ENCODE measurements around the gene TRIM75.

TRIM75 gene

DNA sequence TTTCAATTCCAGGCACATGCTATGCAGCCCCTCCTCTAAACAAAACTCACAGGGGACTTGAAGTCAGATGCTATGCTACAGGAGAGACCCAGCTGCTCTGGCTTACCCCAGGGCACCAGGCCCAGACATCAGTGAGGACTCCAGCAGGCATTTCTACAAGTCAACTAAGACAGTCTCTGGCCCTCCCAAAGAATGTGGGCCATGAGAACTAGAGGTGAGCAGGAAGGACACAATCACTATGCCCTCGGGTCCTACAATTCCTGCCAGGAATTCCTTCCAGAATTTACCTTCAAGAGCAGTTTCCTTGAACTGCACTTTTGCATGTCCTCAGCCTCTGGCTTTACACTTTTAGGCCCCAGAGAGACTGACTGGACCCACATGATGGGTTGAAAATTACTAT lies 41.6 kb downstream of the TRIM75 start:
- no peak for DNase-seq (ENCODE audit: low read depth in 1 of 2, low spot score in 1 of 2)
- Histone ChIP-seq H3K27me3 (ENCODE audit: insufficient read depth, poor library complexity, severe bottlenecking) (no peaks in the 10 kb centered on the region), H3K4me3 (replicated peaks; ENCODE audit: insufficient read depth, low read length) (no peak overlapping the region), H3K27ac (replicated peaks) (no peak overlapping the region)
- TF ChIP-seq, protein P1, sequence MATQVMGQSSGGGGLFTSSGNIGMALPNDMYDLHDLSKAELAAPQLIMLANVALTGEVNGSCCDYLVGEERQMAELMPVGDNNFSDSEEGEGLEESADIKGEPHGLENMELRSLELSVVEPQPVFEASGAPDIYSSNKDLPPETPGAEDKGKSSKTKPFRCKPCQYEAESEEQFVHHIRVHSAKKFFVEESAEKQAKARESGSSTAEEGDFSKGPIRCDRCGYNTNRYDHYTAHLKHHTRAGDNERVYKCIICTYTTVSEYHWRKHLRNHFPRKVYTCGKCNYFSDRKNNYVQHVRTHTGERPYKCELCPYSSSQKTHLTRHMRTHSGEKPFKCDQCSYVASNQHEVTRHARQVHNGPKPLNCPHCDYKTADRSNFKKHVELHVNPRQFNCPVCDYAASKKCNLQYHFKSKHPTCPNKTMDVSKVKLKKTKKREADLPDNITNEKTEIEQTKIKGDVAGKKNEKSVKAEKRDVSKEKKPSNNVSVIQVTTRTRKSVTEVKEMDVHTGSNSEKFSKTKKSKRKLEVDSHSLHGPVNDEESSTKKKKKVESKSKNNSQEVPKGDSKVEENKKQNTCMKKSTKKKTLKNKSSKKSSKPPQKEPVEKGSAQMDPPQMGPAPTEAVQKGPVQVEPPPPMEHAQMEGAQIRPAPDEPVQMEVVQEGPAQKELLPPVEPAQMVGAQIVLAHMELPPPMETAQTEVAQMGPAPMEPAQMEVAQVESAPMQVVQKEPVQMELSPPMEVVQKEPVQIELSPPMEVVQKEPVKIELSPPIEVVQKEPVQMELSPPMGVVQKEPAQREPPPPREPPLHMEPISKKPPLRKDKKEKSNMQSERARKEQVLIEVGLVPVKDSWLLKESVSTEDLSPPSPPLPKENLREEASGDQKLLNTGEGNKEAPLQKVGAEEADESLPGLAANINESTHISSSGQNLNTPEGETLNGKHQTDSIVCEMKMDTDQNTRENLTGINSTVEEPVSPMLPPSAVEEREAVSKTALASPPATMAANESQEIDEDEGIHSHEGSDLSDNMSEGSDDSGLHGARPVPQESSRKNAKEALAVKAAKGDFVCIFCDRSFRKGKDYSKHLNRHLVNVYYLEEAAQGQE (IDR thresholded peaks at IDR 0.05; ENCODE audit: insufficient replicate concordance, low read depth): no peak
- TF ChIP-seq GABPA (IDR thresholded peaks at IDR 0.05; ENCODE audit: low read depth): no peak
- TF ChIP-seq, protein P2, sequence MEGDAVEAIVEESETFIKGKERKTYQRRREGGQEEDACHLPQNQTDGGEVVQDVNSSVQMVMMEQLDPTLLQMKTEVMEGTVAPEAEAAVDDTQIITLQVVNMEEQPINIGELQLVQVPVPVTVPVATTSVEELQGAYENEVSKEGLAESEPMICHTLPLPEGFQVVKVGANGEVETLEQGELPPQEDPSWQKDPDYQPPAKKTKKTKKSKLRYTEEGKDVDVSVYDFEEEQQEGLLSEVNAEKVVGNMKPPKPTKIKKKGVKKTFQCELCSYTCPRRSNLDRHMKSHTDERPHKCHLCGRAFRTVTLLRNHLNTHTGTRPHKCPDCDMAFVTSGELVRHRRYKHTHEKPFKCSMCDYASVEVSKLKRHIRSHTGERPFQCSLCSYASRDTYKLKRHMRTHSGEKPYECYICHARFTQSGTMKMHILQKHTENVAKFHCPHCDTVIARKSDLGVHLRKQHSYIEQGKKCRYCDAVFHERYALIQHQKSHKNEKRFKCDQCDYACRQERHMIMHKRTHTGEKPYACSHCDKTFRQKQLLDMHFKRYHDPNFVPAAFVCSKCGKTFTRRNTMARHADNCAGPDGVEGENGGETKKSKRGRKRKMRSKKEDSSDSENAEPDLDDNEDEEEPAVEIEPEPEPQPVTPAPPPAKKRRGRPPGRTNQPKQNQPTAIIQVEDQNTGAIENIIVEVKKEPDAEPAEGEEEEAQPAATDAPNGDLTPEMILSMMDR (IDR thresholded peaks at IDR 0.05; ENCODE audit: insufficient read depth, low read length): no peak

DNA sequence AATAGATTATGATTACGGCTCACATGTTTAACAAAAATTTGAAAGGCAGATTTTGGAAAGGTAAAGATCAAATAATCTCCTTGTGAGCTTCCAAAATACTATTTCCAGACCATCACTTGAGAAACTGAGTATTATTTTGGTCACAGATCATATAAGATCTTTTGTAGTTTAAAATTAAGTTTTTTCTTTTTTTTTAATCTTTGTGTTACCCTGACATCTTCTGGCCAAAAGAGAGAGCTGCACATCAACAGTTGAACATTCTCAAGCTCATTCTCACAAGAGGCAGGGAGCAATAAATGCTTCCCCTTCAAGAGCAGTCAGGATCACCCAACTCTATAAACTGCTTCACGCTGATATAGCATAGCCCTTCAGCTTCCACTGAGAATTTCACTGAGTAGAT lies 43.1 kb downstream of the TRIM75 start:
- Histone ChIP-seq H3K27ac (replicated peaks) (no peak overlapping the region), H3K4me3 (replicated peaks; ENCODE audit: insufficient read depth, low read length) (no peak overlapping the region), H3K27me3 (ENCODE audit: insufficient read depth, poor library complexity, severe bottlenecking) (no peaks in the 10 kb centered on the region)
- no peak for DNase-seq (ENCODE audit: low read depth in 1 of 2, low spot score in 1 of 2)
- TF ChIP-seq, protein P1 (IDR thresholded peaks at IDR 0.05; ENCODE audit: insufficient replicate concordance, low read depth): no peak
- TF ChIP-seq SPI1 (IDR thresholded peaks at IDR 0.05; ENCODE audit: borderline replicate concordance, low read depth) (no peak), GABPA (IDR thresholded peaks at IDR 0.05; ENCODE audit: low read depth) (no peak), POLR2AphosphoS5 (IDR thresholded peaks at IDR 0.05; ENCODE audit: low read depth) (no peak)
- TF ChIP-seq, protein P2 (IDR thresholded peaks at IDR 0.05; ENCODE audit: insufficient read depth, low read length): no peak

DNA sequence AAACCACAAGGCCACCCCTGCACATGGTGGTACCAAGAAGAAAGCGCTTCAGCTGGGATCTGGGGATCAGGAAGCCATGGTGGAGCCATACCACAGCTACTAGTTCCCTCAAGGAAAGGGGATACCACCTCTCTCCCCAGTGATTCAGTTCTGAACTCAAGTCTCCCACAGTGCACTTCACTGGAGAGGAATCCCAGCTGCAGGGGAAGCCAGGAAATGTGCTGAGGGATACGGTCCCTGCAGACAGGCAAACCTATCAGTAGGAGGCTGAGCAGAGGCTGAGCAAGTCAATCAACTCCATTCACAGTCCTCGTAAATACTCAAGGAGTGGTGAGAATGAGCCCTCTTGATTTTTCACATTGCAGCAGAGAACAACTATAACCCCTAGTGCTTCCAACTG lies 48.0 kb downstream of the TRIM75 start:
- no peaks in the 10 kb centered on the region for H3K27me3 ChIP-seq (ENCODE audit: insufficient read depth, poor library complexity, severe bottlenecking)
- H3K4me3 ChIP-seq (replicated peaks; ENCODE audit: insufficient read depth, low read length): no peak overlapping the region
- no peak for DNase-seq (ENCODE audit: low read depth in 1 of 2, low spot score in 1 of 2)
- TF ChIP-seq SPI1 (IDR thresholded peaks at IDR 0.05; ENCODE audit: borderline replicate concordance, low read depth) (no peak), GABPA (IDR thresholded peaks at IDR 0.05; ENCODE audit: low read depth) (no peak), POLR2AphosphoS5 (IDR thresholded peaks at IDR 0.05; ENCODE audit: low read depth) (no peak)
- TF ChIP-seq, protein P1 (IDR thresholded peaks at IDR 0.05; ENCODE audit: insufficient replicate concordance, low read depth): no peak
- TF ChIP-seq, protein P2 (IDR thresholded peaks at IDR 0.05; ENCODE audit: insufficient read depth, low read length): no peak
- H3K27ac ChIP-seq (replicated peaks): no peak overlapping the region
